KMS-11 (cell line): ENCODE results near the gene SLC16A2.
"Not testable (repeated sequence)": the region's sequence is repeated elsewhere in the genome, so short reads cannot be mapped to it uniquely, and the experiment has no call there.

Source experiments
- H2AFZ ChIP-seq: fragments of 200-600 bp; sonication (generic); 2 replicates; pipeline ENCODE4 v1.6.1; 2016; ENCODE audit warnings: antibody characterized with exemption, mixed run types, low read depth
- H3K27ac ChIP-seq: fragments of 200-600 bp; sonication (generic); 2 replicates; pipeline ENCODE4 v1.6.1; 2016; ENCODE audit warnings: mild to moderate bottlenecking, mixed run types
- H3K27me3 ChIP-seq: fragments of 200-600 bp; sonication (generic); 2 replicates; pipeline ENCODE4 v1.6.1; 2017; ENCODE audit warnings: mild to moderate bottlenecking, low read depth, mixed run types, moderate library complexity; ENCODE audit not compliant: insufficient read depth
- H3K36me3 ChIP-seq: fragments of 200-600 bp; sonication (generic); 2 replicates; pipeline ENCODE4 v1.6.1; 2017; ENCODE audit warnings: mild to moderate bottlenecking, mixed run types; ENCODE audit not compliant: insufficient read depth
- H3K4me1 ChIP-seq: fragments of 200-600 bp; sonication (generic); 2 replicates; pipeline ENCODE4 v1.6.1; 2016; ENCODE audit warnings: mild to moderate bottlenecking, low read depth, mixed run types; ENCODE audit not compliant: poor library complexity, severe bottlenecking
- H3K4me2 ChIP-seq: fragments of 200-600 bp; sonication (generic); 2 replicates; pipeline ENCODE4 v1.7.0; 2016; ENCODE audit warnings: mild to moderate bottlenecking, mixed run types
- H3K4me3 ChIP-seq: fragments of 200-600 bp; sonication (generic); IDR thresholded peaks from 2 replicates; pipeline ENCODE4 v1.6.1; 2017; ENCODE audit warnings: low read depth, low read length, mixed read lengths; ENCODE audit not compliant: insufficient read depth
- H3K79me2 ChIP-seq: fragments of 200-600 bp; sonication (generic); 2 replicates; pipeline ENCODE4 v1.6.1; 2016; ENCODE audit warnings: low read depth, mixed run types; ENCODE audit not compliant: insufficient read depth
- H3K9ac ChIP-seq: fragments of 200-600 bp; sonication (generic); 2 replicates; pipeline ENCODE4 v1.6.1; 2016; ENCODE audit warnings: mild to moderate bottlenecking, mixed run types
- H4K20me1 ChIP-seq: fragments of 200-600 bp; sonication (generic); 2 replicates; pipeline ENCODE4 v1.6.1; 2016; ENCODE audit warnings: mild to moderate bottlenecking, mixed run types; ENCODE audit not compliant: insufficient read depth
- CTCF ChIP-seq: fragments of 200-600 bp; sonication (generic); conservative IDR thresholded peaks from 2 replicates; pipeline ENCODE4 v1.6.1; 2017; ENCODE audit warnings: low read depth, mild to moderate bottlenecking, antibody characterized with exemption, low read length, moderate library complexity, mixed read lengths

The SLC16A2 gene

GRCh38 chrX:74467656-74468055 lies 46.4 kb downstream of the SLC16A2 start:
- no peak overlapping the region for H3K4me2 ChIP-seq
- no peaks in the 10 kb centered on the region for H3K27me3 ChIP-seq
- H3K4me1 ChIP-seq, result no peaks in the 10 kb centered on the region
- no peak overlapping the region for H3K9ac ChIP-seq
- no peaks in the 10 kb centered on the region for H3K79me2 ChIP-seq
- no peak overlapping the region for H3K4me3 ChIP-seq
- TF ChIP-seq CTCF, result no peak
- no peak overlapping the region for H3K27ac ChIP-seq
- no peaks in the 10 kb centered on the region for H4K20me1 ChIP-seq
- H2AFZ ChIP-seq, result no peak overlapping the region
- H3K36me3 ChIP-seq, result no peaks in the 10 kb centered on the region

- H3K4me3 ChIP-seq, H3K9ac ChIP-seq, H3K27me3 ChIP-seq, H4K20me1 ChIP-seq, H3K36me3 ChIP-seq, H3K4me2 ChIP-seq, H3K27ac ChIP-seq, H3K79me2 ChIP-seq, H3K4me1 ChIP-seq, H2AFZ ChIP-seq: not testable (repeated sequence)
These were observed 51.8 kb downstream of the SLC16A2 start for GRCh38 chrX:74473116-74473515.

- Histone ChIP-seq H3K27ac (no peak overlapping the region), H4K20me1 (no peaks in the 10 kb centered on the region), H3K36me3 (no peaks in the 10 kb centered on the region), H2AFZ (no peak overlapping the region), H3K4me1 (no peaks in the 10 kb centered on the region), H3K27me3 (no peaks in the 10 kb centered on the region), H3K79me2 (no peaks in the 10 kb centered on the region), H3K4me3 (no peak overlapping the region), H3K4me2 (no peak overlapping the region), H3K9ac (no peak overlapping the region)
- no peak for TF ChIP-seq CTCF
These were observed 69.0 kb downstream of the SLC16A2 start for GRCh38 chrX:74490247-74490646.

GRCh38 chrX:74492720-74493201 lies 71.5 kb downstream of the SLC16A2 start:
- Histone ChIP-seq H2AFZ (no peak overlapping the region), H3K79me2 (no peaks in the 10 kb centered on the region), H3K9ac (no peak overlapping the region), H4K20me1 (no peaks in the 10 kb centered on the region), H3K36me3 (no peaks in the 10 kb centered on the region), H3K27ac (no peak overlapping the region), H3K4me3 (no peak overlapping the region), H3K4me2 (no peak overlapping the region), H3K27me3 (no peaks in the 10 kb centered on the region), H3K4me1 (no peaks in the 10 kb centered on the region)
- no peak for TF ChIP-seq CTCF

- Histone ChIP-seq H3K4me1 (no peaks in the 10 kb centered on the region), H4K20me1 (no peaks in the 10 kb centered on the region), H3K36me3 (no peaks in the 10 kb centered on the region), H3K9ac (no peak overlapping the region), H3K27ac (no peak overlapping the region), H3K4me3 (no peak overlapping the region), H3K79me2 (no peaks in the 10 kb centered on the region), H3K4me2 (no peak overlapping the region), H2AFZ (no peak overlapping the region), H3K27me3 (no peaks in the 10 kb centered on the region)
- no peak for TF ChIP-seq CTCF
These were observed 72.5 kb downstream of the SLC16A2 start for GRCh38 chrX:74493806-74494205.
